CD4-positive, alpha-beta T cell treated with Interleukin-17A for 1 hour (primary cell): ENCODE measurements around the gene PI4KA.
A peak's percentile ranks its signal among the peaks of the same experiment; 100 is the strongest.
"Not testable (repeated sequence)": the region's sequence is repeated elsewhere in the genome, so short reads cannot be mapped to it uniquely, and the experiment has no call there.

ENCODE experiments used
- DNase-seq: peaks from one replicate; pipeline ENCODE4 v3.0.0-alpha.2; 2020

The PI4KA gene

GRCh38 chr22:20744456-20744855 lies 114.2 kb downstream of the PI4KA start:
- no peak for DNase-seq

- no peak for DNase-seq
Observed at GRCh38 chr22:20742764-20743163, 115.8 kb downstream of the PI4KA start.

- peak; percentile 61 for DNase-seq
Observed at GRCh38 chr22:20741634-20742581, 116.7 kb downstream of the PI4KA start.

- DNase-seq, result no peak
Observed at GRCh38 chr22:20741008-20741633, 117.5 kb downstream of the PI4KA start.

GRCh38 chr22:20740222-20740951 lies 118.2 kb downstream of the PI4KA start:
- DNase-seq, result no peak

GRCh38 chr22:20738394-20739089 lies 120.1 kb downstream of the PI4KA start:
- DNase-seq, result no peak

GRCh38 chr22:20736891-20737290 lies 121.7 kb downstream of the PI4KA start:
- DNase-seq, result not testable (repeated sequence)

GRCh38 chr22:20735356-20736162 lies 123.1 kb downstream of the PI4KA start:
- not testable (repeated sequence) for DNase-seq

GRCh38 chr22:20732431-20732830 lies 126.2 kb downstream of the PI4KA start:
- not testable (repeated sequence) for DNase-seq

GRCh38 chr22:20729194-20729593 lies 129.4 kb downstream of the PI4KA start:
- DNase-seq, result no peak

GRCh38 chr22:20728523-20729190 lies 130.0 kb downstream of the PI4KA start:
- no peak for DNase-seq

GRCh38 chr22:20727118-20728015 lies 131.2 kb downstream of the PI4KA start:
- DNase-seq, result no peak

- no peak for DNase-seq
Observed at GRCh38 chr22:20725987-20726558, 132.5 kb downstream of the PI4KA start.

- no peak for DNase-seq
Observed at GRCh38 chr22:20724676-20725454, 133.7 kb downstream of the PI4KA start.

GRCh38 chr22:20721409-20722218 lies 137.0 kb downstream of the PI4KA start:
- no peak for DNase-seq

- no peak for DNase-seq
Observed at GRCh38 chr22:20720692-20721408, 137.8 kb downstream of the PI4KA start.

GRCh38 chr22:20718727-20719126 lies 139.9 kb downstream of the PI4KA start:
- DNase-seq, result not testable (repeated sequence)
